Left lung (tissue), 14 donors: ENCODE data around the gene TACR1. TPM values are rescaled to one million over a fixed set of nuclear protein-coding genes. Genes with fewer than 3 reads are reported as not detected.
"Not testable (repeated sequence)": the region's sequence is repeated elsewhere in the genome, so short reads cannot be mapped to it uniquely, and the experiment has no call there.

Experiments used
- ATAC-seq: fragments of 200-7000 bp; cut with Tn5 transposase; one replicate; pipeline ENCODE4 v1.9.1; 2020; ENCODE audit warnings: moderate library complexity
- DNase-seq, 4 donors: peaks; one replicate each; pipeline ENCODE4 v3.0.0-alpha.2; 2013 to 2020
- H3K27ac ChIP-seq, 2 donors: fragments of 200-600 bp; sonication (generic) in 1 of 2; one replicate each; pipeline versions ENCODE4 v1.5.0 to v1.8.0; 2020 to 2021
- H3K27me3 ChIP-seq, 2 donors: fragments of 200-600 bp; sonication (generic) in 1 of 2; one replicate each; pipeline versions ENCODE4 v1.5.0 to v1.8.0; 2020 to 2021
- H3K36me3 ChIP-seq, 2 donors: fragments of 200-600 bp; sonication (generic) in 1 of 2; one replicate each; pipeline versions ENCODE4 v1.5.0 to v1.8.0; 2020 to 2021
- H3K4me1 ChIP-seq, 2 donors: fragments of 200-600 bp; one replicate each; pipeline ENCODE4 v1.8.0; 2021
- H3K4me3 ChIP-seq, 2 donors: fragments of 200-600 bp; sonication (generic) in 1 of 2; one replicate each; pipeline versions ENCODE4 v1.5.0 to v1.8.0; 2020 to 2021; ENCODE audit warnings: mild to moderate bottlenecking in 1 of 2
- H3K9me3 ChIP-seq, 2 donors: fragments of 200-600 bp; sonication (generic) in 1 of 2; one replicate each; pipeline versions ENCODE4 v1.5.0 to v1.8.0; 2020 to 2021
- CTCF ChIP-seq, 2 donors: fragments of 200-600 bp; sonication (generic) in 1 of 2; IDR thresholded peaks; one replicate each; pipeline versions ENCODE4 v1.5.0 to v1.8.0; 2021; ENCODE audit warnings: antibody characterized with exemption in 2 of 2
- intact Hi-C, 2 donors: fragments of 100-400 bp; cut with DNase I; formaldehyde crosslinking; loops; one replicate each; pipeline versions ENCODE4 v1.11.2 to v1.14.2; 2022
- long read RNA-seq, 12 donors: library from polyadenylated mRNA in 2 of 12; unstranded in 2 of 12; transcript quantifications; one replicate each; pipeline ENCODE4 v2.0.0 and lab custom pipeline, GENCODE V29; 2019 to 2026
- polyA plus RNA-seq, 6 donors: library from polyadenylated mRNA; unstranded; fragments of 120-200 nt; gene quantifications; one replicate each; pipeline ENCODE4 v1.2.1, GENCODE V29; 2013; ENCODE audit not compliant: insufficient read length in 6 of 6
- total RNA-seq, 2 donors: library from RNA; stranded (reverse); fragmentation: NEBNext Ultra II Directional; extraction: Animal tissue kit (Norgen Biotek cat#: 25700); gene quantifications; one replicate each; pipeline ENCODE4 v1.2.1, GENCODE V29; 2021
- donor health status: DM: no; HTN: yes; CAD: no.
- donor health status: DM: no; HTN: no; CAD: no.

TACR1 gene
- under 1 TPM; 0.09 to 0.37 TPM for total RNA-seq
- polyA plus RNA-seq = 1 to 10 TPM; 1.7 to 3.2 (median 2.8) TPM
- long read RNA-seq, donor 1 = 0 reads
- long read RNA-seq, donor 2 = 0 reads
- long read RNA-seq, donor 3 = 0 reads
- long read RNA-seq, donor 4 = 0 reads
- long read RNA-seq, donor 5, partial matches to known transcripts = 0 of 1 reads
- long read RNA-seq, donor 5, other reads (novel, unspliced or antisense) = 0 of 1 reads
- long read RNA-seq, donor 6, partial matches to known transcripts = 0 of 1 reads
- long read RNA-seq, donor 6, other reads (novel, unspliced or antisense) = 0 of 1 reads
- long read RNA-seq, donor 7 = 0 reads
- long read RNA-seq, donor 8, full-length matches to known transcripts = 1 of 1 reads
- long read RNA-seq, donor 8, partial matches to known transcripts = 0 of 1 reads
- long read RNA-seq, donor 8, other reads (novel, unspliced or antisense) = 0 of 1 reads
- long read RNA-seq, donor 9 = 0 reads
- long read RNA-seq, donor 10 = 0 reads
- long read RNA-seq, donor 11, full-length matches to known transcripts = 3 of 3 reads
- long read RNA-seq, donor 11, partial matches to known transcripts = 0 of 3 reads
- long read RNA-seq, donor 11, other reads (novel, unspliced or antisense) = 0 of 3 reads
- long read RNA-seq, donor 12 = 0 reads

- Histone ChIP-seq H3K36me3 (no peaks in the 10 kb centered on the region), H3K9me3 (no peaks in the 10 kb centered on the region), H3K4me1 (peaks cover 8 to 22% of the 10 kb centered on the region in 2 donors), H3K4me3 (peak within 1 kb of the TSS; percentile 8 to 24), H3K27ac (no peak within 1 kb of the TSS), H3K27me3 (peaks cover 33 to 76% of the 10 kb centered on the region in 2 donors)
- peak; percentile 49 to 89 (median 75) for DNase-seq
- peak; percentile 28 to 35 for TF ChIP-seq CTCF (IDR thresholded peaks at IDR 0.05)
- peak; percentile 84 for ATAC-seq
- intact Hi-C loops = no loop called here
Measured at GRCh38 chr2:75199428-75200011, at the start of gene TACR1. Gene TACR1 (minus strand): TSS chr2:75199520. CDS start chr2:75198934, 586 bp downstream.

GRCh38 chr2:75248581-75248980, 49.3 kb upstream of the TACR1 start:
- H3K36me3 ChIP-seq, H3K4me3 ChIP-seq, H3K4me1 ChIP-seq, DNase-seq, ATAC-seq, H3K27me3 ChIP-seq, intact Hi-C loops, H3K27ac ChIP-seq: not testable (repeated sequence)
- H3K9me3 ChIP-seq = peaks cover 0 to 20% of the 10 kb centered on the region in 2 donors

- Histone ChIP-seq H3K4me1 (no peaks in the 10 kb centered on the region), H3K27me3 (no peaks in the 10 kb centered on the region), H3K36me3 (no peaks in the 10 kb centered on the region), H3K9me3 (peaks cover 0 to 29% of the 10 kb centered on the region in 2 donors), H3K27ac (no peak overlapping the region), H3K4me3 (no peak overlapping the region)
- ATAC-seq (no peak), DNase-seq (no peak)
- intact Hi-C loops = no loop called here
- no peak for TF ChIP-seq CTCF (IDR thresholded peaks at IDR 0.05)
Measured at GRCh38 chr2:75246441-75247167, 47.3 kb upstream of the TACR1 start.

- Histone ChIP-seq H3K9me3 (peaks cover 0 to 9% of the 10 kb centered on the region in 2 donors), H3K4me1 (no peaks in the 10 kb centered on the region), H3K27ac (no peak overlapping the region), H3K27me3 (no peaks in the 10 kb centered on the region), H3K4me3 (no peak overlapping the region), H3K36me3 (no peaks in the 10 kb centered on the region)
- TF ChIP-seq CTCF (IDR thresholded peaks at IDR 0.05) = no peak
- ATAC-seq = no peak
- DNase-seq = no peak
- intact Hi-C loops = no loop called here
Measured at GRCh38 chr2:75243219-75243618, 43.9 kb upstream of the TACR1 start.

GRCh38 chr2:75241696-75242095, 42.4 kb upstream of the TACR1 start:
- no peaks in the 10 kb centered on the region for H3K4me1 ChIP-seq
- H3K27ac ChIP-seq = no peak overlapping the region
- peaks cover 0 to 9% of the 10 kb centered on the region in 2 donors for H3K9me3 ChIP-seq
- H3K27me3 ChIP-seq = no peaks in the 10 kb centered on the region
- DNase-seq (no peak), ATAC-seq (no peak)
- intact Hi-C loops = no loop called here
- no peak overlapping the region for H3K4me3 ChIP-seq
- no peaks in the 10 kb centered on the region for H3K36me3 ChIP-seq
- TF ChIP-seq CTCF (IDR thresholded peaks at IDR 0.05) = no peak
